Stimulated activated CD4-positive, alpha-beta T cell treated with anti-CD3 and anti-CD28 coated beads, Interleukin-1b, Interleukin-23, amount 100 ng/mL, for 24 hours (primary cell): Measurements from ENCODE around the gene TLN1.

ENCODE experiments used
- DNase-seq, 4 experiments: peaks; one replicate each; pipeline ENCODE4 v3.0.0-alpha.2; 2020; ENCODE audit warnings: low read depth in 4 of 4, low spot score in 1 of 4

The TLN1 gene

GRCh38 chr9:35665471-35665818 lies 66.5 kb downstream of the TLN1 start:
- DNase-seq, result no peak

GRCh38 chr9:35664531-35665470 lies 67.2 kb downstream of the TLN1 start, which contains the start of gene ARHGEF39:
Gene ARHGEF39 (minus strand): TSS chr9:35665195. CDS start chr9:35665169, 26 bp downstream.
- peak in 3 of 4 experiments; percentile 42 to 73 (median 56) for DNase-seq

DNA sequence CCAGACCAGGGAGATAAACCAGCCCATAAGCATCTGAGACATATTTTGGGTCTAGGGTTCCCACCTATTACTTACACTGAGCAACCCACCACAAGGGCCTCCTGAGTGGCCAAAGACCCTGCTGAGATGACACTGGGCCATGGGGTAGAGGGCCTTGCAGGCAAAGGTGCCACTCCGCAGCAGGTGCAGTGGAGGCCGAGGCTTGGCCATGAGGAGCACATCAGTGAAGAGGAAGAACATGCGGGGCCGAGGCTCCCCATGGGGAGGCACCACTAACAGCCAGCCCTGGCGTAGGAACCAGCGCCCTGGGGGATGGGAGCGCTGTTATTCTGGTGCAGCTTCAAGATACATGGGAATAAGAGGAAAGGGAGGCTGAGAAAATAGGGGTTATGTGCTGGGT lies 69.6 kb downstream of the TLN1 start:
- no peak for DNase-seq

- DNase-seq, result no peak
Observed at GRCh38 chr9:35661756-35662350, 70.1 kb downstream of the TLN1 start.

GRCh38 chr9:35660966-35661415 lies 71.0 kb downstream of the TLN1 start:
- DNase-seq, result no peak

GRCh38 chr9:35659340-35659739 lies 72.7 kb downstream of the TLN1 start:
- no peak for DNase-seq

GRCh38 chr9:35658968-35659220 lies 73.1 kb downstream of the TLN1 start:
- DNase-seq, result no peak

DNA sequence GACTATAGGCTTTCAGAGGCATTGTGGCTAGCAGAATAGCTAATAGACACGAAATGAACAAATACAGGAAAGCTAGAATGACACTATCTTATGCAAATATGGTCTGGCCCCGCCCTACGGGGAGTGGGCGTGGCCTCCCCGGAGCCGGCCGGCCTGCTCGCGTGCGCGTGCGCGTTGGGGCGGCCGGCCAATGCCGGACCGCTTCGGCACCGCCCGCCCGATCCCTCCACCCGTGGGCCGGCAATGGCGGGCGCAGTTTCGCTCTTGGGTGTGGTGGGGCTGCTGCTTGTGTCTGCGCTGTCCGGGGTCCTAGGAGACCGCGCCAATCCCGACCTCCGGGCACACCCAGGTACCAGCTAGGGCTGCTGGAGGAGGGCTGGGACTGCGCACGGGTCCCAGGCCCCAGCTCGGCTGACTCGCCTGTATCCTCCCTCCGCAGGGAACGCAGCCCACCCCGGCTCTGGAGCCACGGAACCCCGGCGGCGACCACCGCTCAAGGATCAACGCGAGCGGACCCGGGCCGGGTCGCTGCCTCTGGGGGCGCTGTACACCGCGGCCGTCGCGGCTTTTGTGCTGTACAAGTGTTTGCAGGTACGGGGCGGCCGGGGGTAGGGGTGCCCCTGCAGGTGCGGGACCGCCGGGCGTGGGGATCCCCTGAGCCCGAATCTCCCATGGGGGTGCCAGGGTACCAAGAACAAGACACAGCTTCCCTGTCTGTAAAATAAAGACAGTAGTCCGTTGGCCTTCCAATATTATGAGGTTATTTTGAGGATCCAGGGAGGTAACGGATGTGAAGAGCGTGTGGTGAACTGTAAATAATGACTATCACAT lies 73.6 kb downstream of the TLN1 start, which contains the start of gene CCDC107:
CCDC107 (plus strand) TSS at position 156 of the 831 bp plus-strand sequence; CDS start at position 244, 88 bp downstream.
- peak; percentile 59 to 74 (median 70) for DNase-seq

GRCh38 chr9:35657546-35658136 lies 74.4 kb downstream of the TLN1 start, which contains the start of gene RMRP:
Gene RMRP (minus strand): TSS chr9:35658019.
- DNase-seq, result peak; percentile 83 to 96 (median 90)

GRCh38 chr9:35656831-35657545 lies 75.0 kb downstream of the TLN1 start:
- no peak for DNase-seq

- DNase-seq, result no peak
Observed at GRCh38 chr9:35656348-35656747, 75.6 kb downstream of the TLN1 start.

DNA sequence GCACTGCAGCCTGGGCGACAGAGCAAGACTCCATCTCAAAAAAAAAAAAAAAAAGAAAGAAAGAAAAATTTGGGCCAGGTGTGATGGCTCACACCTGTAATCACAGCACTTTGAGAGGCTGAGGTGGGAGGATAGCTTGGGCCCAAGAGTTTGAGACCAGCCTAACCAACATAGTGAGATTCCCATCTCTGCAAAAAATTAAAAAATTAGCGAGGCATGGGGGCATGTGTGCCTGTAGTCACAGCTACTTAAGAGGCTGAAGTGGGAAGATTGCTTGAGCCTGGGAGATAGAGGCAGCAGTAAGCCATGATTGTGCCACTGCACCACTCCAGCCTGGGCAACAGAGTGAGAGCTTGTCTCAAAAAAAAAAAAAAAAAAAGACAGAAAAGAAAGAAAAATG lies 78.4 kb downstream of the TLN1 start:
- DNase-seq, result no peak

GRCh38 chr9:35652829-35653209 lies 79.2 kb downstream of the TLN1 start:
- no peak for DNase-seq

DNA sequence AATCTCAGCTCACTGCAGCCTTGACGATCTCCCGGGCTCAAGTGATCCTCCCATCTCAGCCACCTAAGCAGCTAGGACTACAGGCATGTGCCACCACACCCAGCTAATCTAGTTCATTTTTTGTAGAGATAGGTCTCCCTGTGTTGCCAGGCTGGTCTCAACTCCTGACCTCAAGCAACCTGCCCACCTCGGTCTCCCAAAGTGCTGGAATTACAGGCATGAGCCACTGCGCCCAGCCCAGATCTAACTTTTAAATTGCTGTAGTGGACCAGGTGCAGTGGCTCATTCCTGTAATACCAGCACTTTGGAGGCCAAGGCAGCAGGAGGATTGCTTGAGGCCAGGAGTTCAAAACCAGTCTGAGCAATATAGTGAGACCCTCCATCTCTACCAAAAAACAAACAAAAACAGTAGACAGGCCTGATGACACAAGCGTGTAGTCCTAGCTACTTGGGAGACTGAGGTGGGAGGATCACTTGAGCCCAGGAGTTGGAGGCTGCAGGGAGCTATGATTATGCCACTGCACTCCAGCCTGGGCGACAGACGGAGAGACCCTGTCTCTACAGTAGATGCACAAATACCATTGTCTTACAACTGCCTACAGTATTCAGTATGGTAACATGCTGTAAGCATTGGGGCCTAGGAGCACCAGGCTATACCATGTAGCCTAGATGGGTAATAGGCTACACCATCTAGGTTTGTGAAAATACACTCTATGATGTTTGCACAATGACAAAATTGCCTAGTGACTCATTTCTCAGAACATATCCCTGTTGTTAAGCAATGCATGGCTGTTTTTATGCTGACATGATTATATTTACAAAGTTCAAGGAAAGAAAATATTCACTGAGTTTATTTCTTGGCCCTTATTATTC lies 79.8 kb downstream of the TLN1 start:
- DNase-seq, result no peak

DNA sequence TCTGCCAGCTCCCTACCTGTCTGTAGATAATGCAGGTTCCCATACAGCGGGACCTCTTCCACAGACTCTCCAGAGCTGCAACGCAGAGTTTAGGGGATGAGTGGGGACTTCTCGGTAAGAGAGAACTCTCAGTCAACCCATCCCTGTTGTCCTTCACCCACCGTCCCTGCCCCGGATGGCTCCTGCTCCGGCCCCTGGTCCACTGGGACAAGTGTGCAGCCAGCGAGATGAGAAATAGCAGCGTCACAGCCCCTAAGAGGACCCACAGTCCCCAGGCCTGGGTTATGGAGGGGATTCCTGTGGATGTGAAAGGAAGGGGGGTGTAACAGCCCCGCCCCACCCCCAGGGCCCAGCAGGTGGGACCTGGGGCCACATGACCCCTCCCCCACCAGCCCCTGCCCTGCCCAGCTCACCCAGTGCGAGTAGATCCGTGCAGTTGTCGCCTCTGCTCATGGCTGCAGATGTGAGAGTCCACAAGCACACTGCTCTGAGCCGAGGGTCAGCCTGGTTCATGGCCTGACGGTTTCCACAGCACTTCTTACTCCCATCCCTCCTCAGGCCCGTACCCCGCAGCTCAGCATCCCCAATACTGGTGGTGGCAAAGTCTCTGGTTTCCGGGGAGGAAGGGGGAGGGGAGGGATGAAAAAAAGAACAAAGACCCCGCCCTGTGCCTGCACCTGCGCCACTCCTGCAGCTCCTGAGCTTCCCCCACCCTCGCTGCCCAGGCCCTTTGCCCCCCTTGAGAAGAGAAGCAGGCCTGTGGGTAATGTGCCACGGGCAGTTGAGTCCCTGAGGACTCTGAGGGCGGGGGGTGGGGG lies 81.4 kb downstream of the TLN1 start, which contains the start of gene SIT1:
SIT1 (minus strand) TSS at position 591 of the 818 bp plus-strand sequence; CDS start at position 513, 78 bp downstream.
- peak in 1 of 4 experiments; percentile 43 for DNase-seq

DNA sequence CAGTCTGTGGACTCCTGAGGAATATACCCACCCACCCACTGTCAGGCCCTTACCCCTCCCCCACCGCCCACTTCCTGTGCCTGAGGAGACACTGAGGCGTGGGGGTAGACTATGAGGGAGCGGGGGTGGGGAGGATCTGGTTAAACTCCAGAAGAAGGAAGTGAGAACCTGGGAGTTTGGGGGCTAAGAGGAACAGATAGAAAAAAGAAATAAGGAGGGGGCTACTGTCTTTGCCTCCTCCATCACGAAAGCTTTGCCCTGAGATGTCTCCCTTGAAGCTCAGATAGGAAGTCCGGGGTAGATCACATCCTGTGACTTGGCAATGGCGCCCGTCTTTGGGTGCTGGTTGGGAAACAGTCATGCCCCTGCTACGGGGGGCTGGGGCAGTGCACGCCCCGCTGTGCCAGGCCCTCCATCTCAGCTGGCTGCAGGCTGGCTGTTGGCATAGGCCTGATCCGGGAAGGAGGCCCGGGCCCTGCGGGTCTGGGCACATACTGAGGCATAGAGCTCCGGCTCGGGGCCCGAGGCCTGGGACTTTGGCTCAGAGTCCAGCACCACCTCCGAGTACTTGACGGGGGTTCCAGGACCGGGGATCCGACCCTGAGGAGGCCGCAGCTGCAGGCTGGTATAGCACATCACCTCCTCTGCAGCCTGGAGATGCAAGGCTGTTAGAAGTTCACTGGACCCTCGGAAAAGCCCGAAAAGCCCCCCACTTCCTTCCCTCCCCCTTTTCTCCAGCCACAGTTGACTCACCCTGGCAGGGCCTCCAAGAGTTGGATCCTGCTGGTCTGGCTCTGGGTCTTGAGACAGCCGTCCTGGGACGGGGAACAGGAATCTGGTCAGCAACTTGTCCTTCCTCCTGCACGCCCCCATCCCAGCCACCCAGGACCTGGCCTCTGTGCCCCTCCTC lies 82.3 kb downstream of the TLN1 start:
- peak in 1 of 4 experiments; percentile 40 for DNase-seq
